ENCODE measurements around the gene COL16A1. TPM values are rescaled to one million over a fixed set of nuclear protein-coding genes. Genes with fewer than 3 reads are reported as not detected.
A peak's percentile ranks its signal among the peaks of the same experiment; 100 is the strongest.

The COL16A1 gene
- total RNA-seq, 1 donor from 2014 or later = 1.9 TPM

DNA sequence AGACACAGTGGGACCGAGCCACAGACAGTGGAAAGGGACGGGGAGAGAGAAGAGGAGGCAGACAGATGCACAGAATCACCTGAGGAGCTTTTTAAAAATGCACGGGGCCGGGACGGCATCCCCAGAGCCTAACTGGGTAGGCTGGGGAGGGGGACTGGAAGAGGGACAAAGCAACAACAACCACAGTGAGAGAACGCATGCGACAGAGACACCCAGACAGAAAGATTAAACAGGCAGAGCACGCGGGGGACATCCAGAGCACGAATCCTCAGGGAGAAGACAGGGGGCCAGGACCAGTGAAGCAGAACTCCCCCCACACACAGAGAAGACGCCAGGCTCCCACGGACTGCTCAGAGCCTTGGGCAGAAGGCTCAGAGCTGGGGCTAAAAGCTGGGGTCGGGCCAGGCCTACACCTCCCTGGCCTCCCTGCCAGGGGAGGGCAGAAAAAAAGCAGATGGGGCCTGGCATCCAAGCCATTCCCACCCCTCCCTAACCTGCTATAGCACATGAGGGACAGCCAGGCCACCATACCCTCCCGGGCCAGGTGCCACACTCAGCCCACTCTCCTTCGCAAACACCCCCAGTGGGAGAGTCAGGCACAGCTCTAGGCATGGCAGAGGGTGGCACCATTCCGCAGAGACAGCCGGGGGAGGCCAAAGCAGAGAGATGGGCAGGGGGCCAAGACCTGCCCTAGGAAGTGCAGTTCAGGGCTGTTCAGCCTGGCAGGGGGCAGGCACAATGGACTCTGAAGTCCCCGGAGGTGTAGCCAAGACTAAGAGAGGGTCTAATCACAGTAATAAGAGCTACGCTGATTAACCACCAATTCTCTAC, 29.8 kb upstream of the COL16A1 start:
- ATAC-seq (no peak), DNase-seq (ENCODE audit: low spot score) (no peak)

DNA sequence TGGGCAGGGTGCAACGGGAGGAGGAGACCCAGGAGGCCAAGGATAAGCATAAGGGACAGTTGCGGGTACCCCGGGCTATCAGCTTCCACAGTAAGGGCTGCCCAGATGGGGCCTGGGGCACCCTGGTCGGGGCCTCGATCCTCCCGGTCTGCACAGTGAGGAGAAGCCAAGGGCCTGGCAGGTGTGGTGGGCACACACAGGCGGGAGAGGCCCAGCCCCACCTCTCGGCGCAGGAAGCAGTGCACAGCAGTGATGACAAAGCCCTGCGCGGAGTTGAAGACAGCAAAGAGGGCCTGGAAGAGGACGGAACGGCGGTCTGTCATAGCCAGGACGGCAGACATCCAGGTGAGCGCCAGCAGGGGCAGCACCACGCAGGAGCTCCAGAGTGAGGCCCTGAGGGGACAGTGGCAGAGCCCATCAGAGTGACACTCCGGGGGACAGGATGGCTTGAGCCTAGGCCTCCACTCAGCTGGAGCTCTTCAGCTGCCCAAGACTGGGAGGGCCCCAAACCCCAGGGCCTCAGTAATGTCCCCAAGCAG, 29.0 kb upstream of the COL16A1 start:
- no peak for DNase-seq (ENCODE audit: low spot score)
- ATAC-seq = no peak

DNA sequence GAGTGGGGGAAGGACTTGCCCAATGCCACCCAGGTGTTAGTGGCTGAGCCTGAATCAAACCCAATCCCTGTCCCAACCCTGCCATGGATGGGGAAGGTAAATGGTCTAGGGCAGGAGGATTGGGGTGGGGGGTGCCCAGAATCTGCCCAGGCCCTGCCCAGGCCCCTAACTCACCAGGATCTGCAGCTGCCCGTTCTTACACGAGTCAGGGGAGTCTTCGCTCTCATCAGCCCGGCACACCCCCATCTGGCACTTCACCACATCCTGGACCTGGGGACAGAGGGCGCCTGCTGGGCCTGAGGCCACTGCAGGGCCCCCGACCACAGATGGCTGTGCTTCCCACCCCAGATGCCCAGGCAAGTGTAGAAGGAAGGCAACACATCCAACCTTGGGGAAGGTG, 28.5 kb upstream of the COL16A1 start:
- ATAC-seq = no peak
- no peak for DNase-seq (ENCODE audit: low spot score)

DNA sequence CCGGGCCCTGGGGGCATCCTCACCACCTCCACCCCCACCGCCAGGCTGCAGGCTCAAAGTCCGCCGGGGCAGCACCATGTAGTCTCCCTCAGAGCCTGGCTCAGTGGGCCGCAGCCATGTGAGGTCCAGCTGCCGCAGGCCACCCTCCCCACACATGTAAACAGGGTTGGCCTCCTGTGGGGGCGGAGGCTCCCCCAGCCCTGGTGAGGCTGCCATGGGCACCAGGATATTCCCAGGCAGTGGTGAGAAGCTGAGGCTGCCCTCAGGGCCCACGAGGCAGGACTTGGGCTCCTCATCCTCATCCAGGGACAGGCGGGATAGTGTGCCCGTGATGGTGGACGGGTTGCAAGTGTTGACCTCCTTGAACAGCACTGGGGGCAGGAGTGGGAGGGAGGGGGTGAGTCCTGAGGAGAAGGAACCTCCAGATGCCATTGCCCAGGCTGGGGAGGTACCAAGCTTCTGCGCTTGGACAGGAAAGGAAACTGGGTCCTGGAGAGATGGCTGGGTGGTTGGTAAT, 27.3 kb upstream of the COL16A1 start:
- DNase-seq (ENCODE audit: low spot score) (no peak), ATAC-seq (no peak)

DNA sequence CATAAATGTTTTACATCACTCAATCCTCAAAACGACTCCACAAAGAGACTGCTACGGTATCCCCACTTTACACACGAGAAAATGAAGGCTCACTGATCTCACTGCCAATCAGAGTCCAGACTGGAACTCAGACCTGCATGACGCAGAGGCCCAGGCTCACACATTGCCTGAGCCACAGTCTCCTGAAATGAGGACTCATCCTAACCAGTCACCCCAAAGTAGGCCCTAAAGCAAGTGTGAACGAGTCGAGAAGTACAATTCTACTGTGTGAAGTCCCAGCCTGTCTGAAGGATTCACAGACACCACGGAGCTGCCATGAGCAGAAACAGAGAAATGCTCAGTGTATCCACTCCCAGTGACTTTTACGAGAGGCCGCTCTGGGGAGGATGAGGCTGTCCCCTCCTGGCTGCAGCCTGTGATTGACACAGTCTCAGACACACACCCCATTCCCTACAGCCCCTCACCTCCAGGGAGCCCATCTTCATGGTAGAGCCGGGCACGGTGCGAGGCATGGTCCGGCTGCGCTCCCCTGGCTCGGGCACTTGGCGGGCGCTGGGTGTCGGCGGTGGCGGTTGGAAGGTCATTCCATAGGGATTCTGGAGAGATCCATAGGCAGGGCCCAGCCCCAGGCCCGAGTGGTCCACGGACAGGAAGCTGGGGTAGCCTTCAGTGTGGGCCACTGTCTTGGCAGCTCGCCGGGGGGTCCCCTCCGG, 26.7 kb upstream of the COL16A1 start:
- DNase-seq (ENCODE audit: low spot score) (no peak), ATAC-seq (no peak)

DNA sequence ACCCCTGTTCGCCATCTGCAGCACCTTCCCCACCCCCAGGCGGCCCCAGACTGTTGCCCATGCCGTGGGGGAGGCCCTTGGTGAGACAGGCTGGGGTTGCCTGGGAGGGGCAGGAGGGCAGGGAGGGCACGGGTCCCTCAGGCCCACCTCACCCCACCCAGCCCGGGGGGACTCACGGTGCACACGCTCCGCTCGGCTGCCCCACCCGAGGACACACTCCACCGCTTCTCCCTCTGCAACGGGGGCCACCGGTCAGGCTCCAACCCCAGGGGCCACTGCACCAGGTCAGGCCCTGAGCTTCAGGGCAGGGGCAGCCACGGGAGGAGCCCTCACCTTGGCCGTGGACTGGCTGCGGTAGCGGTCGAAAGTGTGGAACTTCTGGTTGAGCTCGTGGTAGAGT, 24.0 kb upstream of the COL16A1 start:
- DNase-seq (ENCODE audit: low spot score) (no peak), ATAC-seq (no peak)

DNA sequence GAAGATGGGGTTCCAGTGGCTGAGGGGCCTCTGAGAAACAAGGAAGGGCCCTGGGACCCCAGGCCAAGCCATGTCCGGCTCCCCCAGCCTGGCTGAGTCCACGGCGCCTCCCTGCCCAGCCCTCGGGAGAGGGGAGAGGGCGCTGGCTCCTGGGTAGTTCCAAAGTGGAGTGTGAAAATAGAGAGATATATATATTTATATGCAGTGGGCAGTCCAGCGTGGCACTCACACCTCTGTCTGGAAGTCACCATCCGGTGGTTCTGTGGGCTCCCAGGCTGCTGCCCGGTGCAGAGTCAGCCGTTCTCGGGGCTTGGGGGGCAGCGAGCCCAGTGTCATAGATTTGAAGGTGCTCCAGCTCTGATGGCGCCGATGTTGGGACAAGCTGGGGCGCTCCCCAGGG, 23.4 kb upstream of the COL16A1 start:
- no peak for ATAC-seq
- DNase-seq (ENCODE audit: low spot score) = no peak

DNA sequence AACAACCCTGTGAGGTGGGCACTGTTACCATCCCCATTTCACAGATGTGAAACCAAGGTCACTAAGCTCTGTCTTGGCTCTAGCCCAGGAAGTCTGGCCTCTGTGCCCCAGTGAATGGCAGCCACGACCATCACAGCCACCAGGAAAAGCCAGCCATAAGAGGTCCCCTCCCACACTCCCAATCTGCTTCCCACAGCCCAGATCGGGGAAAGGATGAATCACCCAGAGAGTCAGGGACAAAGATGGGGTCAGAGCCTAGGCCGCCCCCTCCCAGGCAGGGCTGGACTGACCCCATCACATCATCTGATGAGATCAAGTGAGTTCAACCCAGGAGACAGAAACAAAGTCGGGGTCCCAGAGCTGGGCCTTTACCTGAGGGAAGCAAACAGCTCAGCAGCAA, 22.9 kb upstream of the COL16A1 start:
- DNase-seq (ENCODE audit: low spot score) = no peak

DNA sequence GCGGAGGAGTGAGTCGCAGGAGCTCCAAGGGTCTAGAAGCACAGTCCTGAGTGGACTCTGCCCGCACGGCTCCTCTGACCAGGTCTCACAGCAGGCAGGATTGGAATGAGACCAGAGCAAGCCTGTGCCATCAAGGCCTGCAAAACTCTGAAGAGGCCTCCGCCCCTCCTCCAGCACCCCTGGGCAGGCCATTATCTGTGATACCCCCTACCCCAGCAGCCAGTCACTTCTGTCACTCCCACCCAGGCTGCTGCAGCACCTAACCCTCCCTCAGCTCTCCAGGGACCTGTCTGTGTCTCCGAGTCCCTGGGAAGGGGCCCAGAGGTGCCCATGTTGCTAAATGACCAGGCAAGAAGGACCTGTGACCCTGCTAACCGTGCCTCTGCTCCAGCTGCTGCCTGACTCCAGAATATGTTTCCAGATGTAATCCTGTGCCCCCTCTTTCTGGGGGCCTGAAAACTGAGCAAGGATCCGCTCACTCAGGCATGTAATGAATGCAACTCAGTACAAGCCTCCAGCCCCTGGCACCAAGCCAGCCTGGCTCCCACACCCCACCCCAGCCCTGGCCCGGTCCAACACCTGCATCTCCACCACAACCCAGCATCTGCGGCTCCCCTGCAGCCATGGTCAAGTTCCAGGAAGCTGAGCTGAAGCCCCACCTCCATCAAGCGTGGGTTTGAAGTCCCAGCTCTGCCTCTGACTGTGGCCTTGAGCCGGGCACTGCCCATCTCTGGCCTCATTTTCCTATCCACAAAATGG, 22.1 kb upstream of the COL16A1 start:
- no peak for DNase-seq (ENCODE audit: low spot score)

More for the DNA sequence above, 22.9 kb upstream of the COL16A1 start:
- no peak for ATAC-seq

DNA sequence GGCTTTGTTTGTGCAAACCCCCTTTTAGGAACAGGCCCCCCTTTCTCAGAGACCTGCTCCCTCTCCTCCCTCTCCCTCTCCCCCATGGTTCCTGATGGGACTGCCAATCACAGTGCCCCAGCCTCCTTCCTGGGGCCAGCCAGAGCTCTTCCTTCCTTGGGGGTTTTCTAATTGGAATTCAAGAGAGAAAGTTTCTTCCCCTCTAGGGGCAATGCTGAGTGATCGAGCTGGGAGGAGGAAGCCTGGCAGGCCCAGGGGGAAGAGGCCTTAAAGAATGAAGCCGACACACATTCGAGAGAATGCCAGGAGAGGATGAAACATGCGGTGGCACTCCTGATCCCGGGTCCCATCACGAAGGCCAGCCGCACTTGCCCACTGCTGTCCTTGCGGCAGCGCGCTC, 21.3 kb upstream of the COL16A1 start:
- no peak for ATAC-seq
- no peak for DNase-seq (ENCODE audit: low spot score)

More for the DNA sequence above, 22.1 kb upstream of the COL16A1 start:
- no peak for ATAC-seq

DNA sequence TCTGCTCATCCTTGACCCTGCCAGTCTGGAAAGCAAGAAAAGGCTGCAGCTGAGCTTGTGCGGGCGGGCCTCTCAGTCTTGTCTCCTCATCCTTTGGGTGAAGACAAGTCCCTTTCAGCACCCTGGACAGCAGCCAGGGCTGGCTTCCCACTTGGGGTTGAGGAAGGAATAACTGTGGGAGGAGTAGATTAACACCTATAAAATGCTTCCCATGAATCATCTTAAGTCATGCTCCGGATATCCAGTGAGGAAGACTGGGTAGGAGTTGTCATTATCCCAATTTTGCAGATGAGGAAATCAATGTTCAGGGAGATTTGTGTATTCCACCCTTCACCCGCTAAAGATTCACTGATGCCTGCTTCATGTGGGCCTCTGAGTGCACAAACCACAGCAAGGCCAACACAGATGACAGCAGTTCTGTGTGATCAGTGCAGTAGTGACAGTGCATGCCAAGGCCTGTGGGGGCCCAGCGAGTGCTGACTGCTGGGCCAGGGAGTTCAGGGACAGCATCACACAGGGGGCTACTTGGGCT, 20.1 kb upstream of the COL16A1 start:
- no peak for DNase-seq (ENCODE audit: low spot score)
- peak; percentile 29 for ATAC-seq

DNA sequence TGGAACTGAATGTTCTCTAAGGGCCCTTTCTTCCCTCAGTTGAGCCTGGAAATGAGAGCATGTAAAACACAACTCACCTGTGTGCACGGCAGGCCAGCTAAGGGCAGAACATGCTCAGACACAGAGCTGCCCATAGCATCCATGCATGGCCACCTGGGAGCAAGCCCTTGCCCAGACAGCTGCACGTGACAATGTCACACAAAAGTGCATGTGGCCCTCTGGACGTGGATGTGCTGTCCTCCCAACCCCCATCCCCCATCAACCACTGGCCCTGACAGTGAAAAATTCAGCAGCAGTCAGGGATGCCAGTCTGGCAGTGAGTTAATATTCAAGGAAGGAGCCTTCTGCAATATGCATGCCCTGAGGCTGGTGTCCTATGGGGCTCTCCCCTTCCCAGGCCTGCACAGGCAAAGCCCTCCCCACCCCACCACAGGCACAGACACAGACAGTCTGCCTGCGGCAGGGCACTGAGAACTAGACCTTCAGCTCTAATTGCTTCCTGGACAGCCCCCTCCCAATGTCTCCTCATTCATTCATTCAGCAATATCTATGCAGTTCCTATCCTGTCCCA, 14.6 kb upstream of the COL16A1 start:
- DNase-seq (ENCODE audit: low spot score) (no peak), ATAC-seq (no peak)

DNA sequence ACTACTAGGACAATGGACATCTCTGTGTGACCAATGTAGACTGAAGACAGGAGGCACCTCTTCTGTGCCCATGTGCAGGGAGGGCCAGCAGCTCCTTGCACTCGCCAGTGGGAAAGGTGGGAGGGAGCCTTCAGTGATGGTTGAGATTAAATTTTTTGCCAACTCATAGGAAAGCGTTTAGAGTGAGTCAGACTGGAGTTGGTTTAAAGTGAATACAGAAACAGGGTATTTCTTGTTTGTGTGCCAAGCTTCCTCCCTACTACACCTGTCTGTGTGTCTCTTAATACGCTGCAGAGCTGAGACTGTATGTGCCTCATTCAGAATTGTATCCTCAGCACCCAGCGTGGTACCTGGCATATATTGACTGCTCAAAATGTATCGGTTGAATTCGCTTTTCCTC, 13.5 kb upstream of the COL16A1 start:
- DNase-seq (ENCODE audit: low spot score) (no peak), ATAC-seq (no peak)

DNA sequence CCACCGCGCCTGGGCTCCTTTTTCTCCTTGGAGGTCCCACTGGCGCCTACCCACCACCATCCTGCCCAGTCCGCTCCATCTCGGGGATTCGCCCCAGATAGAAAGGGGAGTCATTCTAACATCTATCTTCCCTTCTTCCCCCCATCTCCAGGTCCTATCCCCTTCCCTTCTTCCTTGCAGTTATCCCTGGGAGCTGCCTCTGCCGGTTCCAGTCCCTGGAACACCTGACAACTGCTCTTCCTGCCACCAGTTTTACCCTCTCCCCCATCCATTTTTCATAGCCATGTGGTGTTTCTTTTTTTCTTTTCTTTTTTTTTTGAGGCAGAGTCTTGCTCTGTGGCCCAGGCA, 12.0 kb upstream of the COL16A1 start:
- no peak for DNase-seq (ENCODE audit: low spot score)
- no peak for ATAC-seq

DNA sequence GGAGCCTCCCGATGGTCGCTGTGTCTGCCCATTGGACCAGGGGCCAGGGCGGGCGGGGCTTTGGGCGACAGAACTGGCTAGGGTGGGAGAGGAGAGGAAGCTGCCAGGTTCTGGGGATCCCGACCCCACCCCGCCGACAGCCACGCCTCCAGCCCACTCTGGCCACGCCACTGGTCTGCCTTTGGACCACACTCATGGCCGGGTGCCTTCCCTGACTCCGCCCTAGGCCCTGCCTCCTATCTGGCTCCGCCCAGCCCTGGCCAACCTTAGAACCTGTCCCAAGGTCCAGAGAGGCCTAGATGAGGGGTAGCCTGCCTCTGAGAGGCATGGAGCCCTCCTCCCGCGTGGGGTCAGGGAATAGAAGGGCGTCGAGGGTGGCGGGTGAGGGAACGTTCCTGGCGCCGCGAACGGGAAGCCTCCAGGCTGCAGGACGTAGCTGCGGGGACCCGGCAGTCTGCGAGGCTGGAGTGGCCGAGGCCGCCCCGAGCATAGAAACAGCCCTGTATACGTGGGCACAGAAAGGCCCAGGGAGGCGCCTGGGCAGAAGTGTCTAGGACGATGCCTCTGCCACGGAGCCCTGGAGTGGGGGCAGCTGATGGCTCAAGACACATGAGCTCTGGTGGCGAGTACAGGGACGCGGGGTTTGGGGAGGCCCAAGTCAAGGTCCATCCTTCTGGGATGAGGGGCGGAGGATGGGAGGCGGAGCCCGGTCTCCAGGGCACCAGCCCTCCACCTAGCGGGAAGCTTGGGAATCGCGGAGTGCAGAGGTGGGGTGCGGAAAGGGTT, 11.5 kb upstream of the COL16A1 start:
- ATAC-seq (peak; percentile 92), DNase-seq (ENCODE audit: low spot score) (peak; percentile 88)

DNA sequence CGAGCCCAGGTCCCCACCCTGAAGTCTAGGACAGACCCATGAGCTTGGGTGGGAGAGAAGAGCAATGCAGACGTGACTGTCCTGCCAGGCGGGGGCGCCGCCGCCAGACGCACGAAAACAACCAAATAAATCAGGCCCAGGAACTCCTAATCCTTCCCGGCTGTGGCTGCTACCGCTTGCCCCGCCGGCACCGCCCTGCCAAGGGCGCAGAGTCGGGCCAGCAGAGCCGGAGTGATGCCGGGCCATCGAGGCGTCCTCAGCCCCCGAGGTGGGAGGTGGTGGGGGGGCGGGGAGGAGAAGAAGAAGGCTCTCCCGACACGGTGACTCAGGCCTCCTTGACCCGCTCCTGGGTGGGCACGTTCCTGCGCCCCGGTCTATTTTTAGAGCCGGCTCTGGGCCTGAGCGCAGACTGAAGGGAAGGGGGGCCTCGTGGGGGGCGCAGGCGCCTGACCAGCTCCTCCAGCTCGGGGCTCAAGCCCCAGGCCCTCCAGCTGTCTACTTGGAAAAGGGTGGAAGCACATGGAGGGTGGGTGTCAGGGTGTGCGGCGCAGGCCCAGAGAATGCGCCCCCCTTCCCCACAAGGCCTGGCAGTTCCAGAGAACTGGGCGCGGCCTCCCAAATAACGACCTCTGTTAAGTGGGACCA, 10.7 kb upstream of the COL16A1 start:
- ATAC-seq (peak; percentile 49), DNase-seq (ENCODE audit: low spot score) (no peak)

DNA sequence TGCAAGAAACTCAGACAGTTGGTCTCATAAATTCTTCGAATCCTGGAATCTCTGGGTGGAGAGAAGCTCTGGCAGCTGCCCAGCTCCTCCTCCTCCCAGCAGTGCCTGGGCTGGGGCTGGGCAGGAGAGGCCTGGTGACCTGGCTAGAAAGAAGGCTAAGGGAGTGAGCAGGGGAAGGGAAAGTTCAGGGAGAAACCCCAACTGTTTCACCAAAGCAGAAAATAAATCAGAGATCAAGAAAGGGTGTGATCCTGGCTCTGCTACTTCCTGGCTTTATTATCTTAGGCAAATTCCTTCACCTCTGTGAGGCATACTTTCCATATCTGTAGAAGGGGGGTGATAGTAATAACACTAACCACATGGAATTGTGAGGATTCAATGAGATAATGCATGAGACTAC, 8.8 kb upstream of the COL16A1 start:
- ATAC-seq (no peak), DNase-seq (ENCODE audit: low spot score) (no peak)

DNA sequence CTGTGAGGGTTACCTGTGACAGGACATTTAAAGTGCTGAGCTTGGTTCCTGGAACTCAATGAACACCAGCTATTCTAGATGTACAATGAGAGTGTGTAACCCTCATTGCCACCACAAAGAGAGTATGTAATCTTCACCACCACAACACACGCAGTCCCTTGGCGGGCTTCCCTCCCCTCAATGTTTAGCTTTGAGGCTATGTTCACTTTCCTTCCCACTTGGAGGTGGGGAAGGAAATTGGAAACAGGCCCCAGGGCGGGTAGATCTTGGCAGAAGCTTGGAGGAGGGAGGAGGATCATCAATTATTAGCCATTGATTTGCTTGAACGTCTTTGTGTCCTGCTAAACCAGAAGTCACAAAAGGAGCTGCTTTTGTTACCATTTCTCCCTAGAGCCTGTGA, 8.3 kb upstream of the COL16A1 start:
- DNase-seq (ENCODE audit: low spot score) (no peak), ATAC-seq (no peak)

DNA sequence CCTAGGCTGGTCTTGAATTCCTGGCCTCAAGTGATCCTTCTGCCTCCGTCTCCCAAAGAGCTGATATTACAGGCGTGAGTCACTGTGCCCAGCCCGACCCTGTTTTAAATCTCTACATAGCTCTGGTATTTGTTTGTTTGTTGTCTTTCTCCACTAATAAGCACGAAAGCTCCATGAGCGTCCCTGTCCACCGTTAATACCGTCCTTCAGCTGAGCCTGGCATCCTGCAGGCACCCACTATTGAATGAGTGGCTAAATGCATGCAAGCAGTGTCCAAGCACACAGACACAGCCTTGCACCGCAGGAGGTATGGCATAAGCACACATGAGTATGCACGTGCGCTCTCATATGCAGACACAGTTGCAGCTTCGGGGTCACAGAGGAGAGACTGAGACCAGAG, 4.5 kb upstream of the COL16A1 start:
- no peak for DNase-seq (ENCODE audit: low spot score)

More for the DNA sequence above, 4.5 kb upstream of the COL16A1 start:
- ATAC-seq = no peak
